ENCODE data around the gene KCNMB2.

The KCNMB2 gene

GRCh38 chr3:178568911-178569310, 32.7 kb downstream of the KCNMB2 start:
- no peak for DNase-seq (ENCODE audit: low read depth in 1 of 2, low spot score in 1 of 2)

DNA sequence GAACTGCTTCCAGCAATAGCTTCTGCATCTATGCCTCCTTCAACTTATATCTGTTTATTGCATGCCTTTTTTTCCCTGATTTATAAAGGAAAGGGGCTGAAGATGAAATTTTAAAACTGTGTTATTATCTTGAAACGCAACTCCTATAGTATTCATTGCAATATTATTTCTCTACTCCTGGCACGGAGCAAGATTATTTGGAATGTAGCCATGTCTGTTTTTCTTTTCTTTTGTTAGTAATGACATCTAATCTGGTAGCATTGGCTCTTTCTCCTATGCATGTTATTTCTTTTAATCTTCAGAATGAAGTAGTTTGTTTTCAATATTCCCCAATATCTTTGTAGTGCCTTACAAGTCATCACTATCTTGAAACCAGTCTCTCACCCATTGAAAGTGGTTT, 33.6 kb downstream of the KCNMB2 start:
- no peak for DNase-seq (ENCODE audit: low read depth in 1 of 2, low spot score in 1 of 2)

GRCh38 chr3:178583963-178584575, 47.8 kb downstream of the KCNMB2 start:
- DNase-seq (ENCODE audit: low read depth in 1 of 2, low spot score in 1 of 2), result no peak

DNA sequence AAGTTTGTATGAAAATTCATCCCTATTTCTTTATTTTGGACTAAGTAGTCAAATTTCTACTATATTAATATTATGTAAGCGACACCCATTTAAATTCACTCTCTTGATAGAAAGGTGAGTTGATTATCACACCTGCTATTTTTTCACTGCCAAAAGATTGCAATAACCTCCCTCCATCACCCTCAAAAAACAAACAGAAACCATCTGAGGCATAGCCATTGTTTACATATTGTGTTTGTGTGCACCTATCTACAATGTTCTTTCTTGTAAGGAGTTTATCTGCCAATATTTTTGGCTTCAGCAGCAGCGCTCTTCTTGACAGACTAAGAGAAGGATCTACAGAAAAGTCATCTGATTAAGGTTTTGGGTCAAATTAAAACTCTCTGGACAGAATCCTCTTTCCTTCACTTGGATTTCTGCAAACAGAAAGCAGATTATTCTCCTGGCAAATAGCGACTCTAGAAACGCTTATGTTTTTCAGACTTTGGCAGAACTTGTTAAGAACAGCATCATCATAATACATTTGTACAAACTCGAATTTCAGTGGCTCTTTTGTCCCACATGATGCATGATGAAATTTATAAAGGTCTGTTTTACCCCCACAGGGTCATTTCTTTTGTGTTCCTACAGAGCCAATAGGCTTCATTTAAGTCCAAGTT, 48.6 kb downstream of the KCNMB2 start:
- DNase-seq (ENCODE audit: low read depth in 1 of 2, low spot score in 1 of 2), result no peak

- no peak for DNase-seq (ENCODE audit: low read depth in 1 of 2, low spot score in 1 of 2)
Observed at GRCh38 chr3:178585454-178585853, 49.2 kb downstream of the KCNMB2 start.

DNA sequence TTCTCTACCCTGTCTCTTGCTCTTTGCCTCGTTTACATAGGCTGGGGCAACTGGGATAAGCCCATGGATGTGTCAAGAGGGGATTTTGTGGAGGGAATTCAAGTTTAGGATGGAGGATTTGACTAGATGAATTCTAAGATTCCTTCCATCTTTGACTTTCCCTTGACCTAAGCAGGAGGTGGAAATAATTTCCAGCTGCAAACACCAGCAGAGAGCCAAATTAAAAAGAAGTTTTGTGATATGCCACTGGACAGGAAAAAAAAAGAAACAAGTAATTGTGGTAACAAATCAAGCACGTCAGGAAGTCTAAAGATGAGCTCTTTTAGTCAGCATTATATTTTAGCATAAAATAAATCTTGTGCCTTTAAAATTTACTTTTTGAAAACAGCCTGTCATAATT, 49.8 kb downstream of the KCNMB2 start:
- DNase-seq (ENCODE audit: low read depth in 1 of 2, low spot score in 1 of 2), result no peak

DNA sequence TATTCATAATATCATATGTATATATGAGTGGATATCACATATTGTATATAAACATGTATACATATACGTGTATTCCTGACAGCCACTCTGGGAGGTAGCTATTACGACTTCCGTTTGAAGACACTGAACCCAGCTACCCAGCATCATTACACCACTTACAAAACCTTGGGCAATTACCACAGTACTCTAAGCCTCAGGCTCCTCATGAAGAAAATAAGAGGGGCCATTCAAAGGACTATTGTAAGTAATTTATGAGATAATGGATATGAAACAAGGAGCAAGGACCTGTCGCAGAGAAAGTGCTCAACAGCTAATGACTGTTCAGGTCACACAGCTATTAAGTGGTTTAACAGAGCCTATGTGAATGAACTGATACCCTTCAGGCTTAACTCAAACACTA, 52.4 kb downstream of the KCNMB2 start:
- no peak for DNase-seq (ENCODE audit: low read depth in 1 of 2, low spot score in 1 of 2)

- no peak for DNase-seq (ENCODE audit: low read depth in 1 of 2, low spot score in 1 of 2)
Observed at GRCh38 chr3:178593786-178594185, 57.5 kb downstream of the KCNMB2 start.

DNA sequence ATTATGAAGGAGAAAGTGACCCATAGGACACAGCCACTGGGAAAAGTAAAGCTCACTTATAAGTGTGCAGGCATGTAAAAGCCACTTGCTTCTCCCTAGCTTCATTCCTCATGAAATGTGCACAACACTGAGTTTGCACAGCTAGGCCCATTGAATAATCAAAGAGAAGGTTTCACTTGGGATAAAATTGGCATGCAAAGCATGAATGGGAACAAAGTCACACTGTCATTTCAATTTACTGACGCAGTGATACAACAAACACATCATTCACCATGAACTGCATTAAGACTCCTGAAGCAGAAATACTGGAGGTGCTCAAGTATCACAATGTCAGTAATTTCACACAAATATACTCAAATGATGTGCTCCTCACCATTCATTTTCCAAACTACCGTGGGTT, 61.1 kb downstream of the KCNMB2 start:
- DNase-seq (ENCODE audit: low read depth in 1 of 2, low spot score in 1 of 2), result no peak

GRCh38 chr3:178602856-178603255, 66.6 kb downstream of the KCNMB2 start:
- DNase-seq (ENCODE audit: low read depth in 1 of 2, low spot score in 1 of 2), result no peak

GRCh38 chr3:178603735-178604134, 67.5 kb downstream of the KCNMB2 start:
- DNase-seq (ENCODE audit: low read depth in 1 of 2, low spot score in 1 of 2), result no peak

DNA sequence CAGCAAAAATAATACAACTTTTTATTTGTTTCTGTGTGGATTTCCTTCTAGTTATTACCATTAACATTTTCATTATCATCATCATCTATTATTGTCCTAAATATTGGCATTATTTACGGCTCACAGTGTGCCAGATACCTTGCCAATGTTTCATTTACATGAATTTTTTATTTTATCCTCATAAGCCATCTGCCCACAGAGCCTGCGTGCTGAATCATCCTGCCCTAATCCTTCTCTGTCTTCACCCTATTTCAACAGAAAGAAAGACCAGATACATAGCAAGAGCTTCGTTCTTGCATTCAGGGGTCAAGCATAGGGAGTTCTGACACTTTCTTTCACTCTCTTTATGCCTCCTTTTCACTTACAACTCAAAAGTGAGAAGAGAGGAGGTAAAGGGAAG, 82.0 kb downstream of the KCNMB2 start:
- DNase-seq (ENCODE audit: low read depth in 1 of 2, low spot score in 1 of 2), result no peak

DNA sequence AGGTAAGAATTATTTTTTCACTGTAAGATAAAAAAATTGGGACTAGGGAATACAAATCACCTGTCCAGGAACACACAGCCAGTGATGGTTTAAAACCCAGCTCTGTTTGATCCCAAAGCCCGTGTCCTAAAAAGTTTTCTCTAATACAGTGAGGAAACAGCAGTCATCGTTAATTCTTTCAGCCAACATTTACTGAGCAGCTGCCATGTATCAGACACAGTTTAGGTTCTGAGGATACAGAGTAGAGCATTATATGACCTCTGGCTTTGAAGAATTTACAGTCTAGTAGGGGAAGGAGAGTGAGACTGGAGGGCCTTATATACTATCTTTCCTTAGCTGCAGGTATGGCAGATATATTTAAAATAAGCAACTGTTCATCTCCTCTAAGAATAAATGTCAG, 82.7 kb downstream of the KCNMB2 start:
- no peak for DNase-seq (ENCODE audit: low read depth in 1 of 2, low spot score in 1 of 2)

GRCh38 chr3:178623666-178624255, 87.5 kb downstream of the KCNMB2 start:
- DNase-seq (ENCODE audit: low read depth in 1 of 2, low spot score in 1 of 2), result no peak

- DNase-seq (ENCODE audit: low read depth in 1 of 2, low spot score in 1 of 2), result no peak
Observed at GRCh38 chr3:178624276-178624675, 88.0 kb downstream of the KCNMB2 start.

DNA sequence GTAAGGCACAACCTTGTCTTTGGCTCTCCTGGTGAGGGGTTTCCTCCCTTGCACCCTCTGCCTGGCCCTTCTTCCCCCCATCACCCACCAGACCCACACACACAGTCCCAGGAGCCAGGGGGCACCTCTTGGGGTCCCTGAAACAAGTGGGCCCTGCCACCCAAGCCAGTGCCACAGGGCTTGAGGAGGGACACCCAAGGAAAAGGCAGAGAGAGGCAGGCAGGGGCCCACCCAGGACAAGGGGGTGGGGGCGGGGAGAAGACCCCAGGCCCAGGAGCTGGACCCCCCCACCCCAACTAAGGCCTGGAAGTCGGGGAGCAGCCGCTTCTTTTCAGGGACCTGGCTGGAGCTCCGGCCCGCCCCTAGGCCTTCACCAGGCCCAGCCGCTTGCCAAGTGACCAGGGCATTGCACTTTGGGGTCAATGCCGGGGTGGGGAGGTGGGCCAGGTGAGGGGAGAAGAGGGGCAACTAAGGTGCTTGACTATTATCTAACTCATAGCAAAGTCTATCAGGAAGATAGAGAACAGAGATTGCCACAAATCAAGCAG, 88.9 kb downstream of the KCNMB2 start:
- no peak for DNase-seq (ENCODE audit: low read depth in 1 of 2, low spot score in 1 of 2)

- DNase-seq (ENCODE audit: low read depth in 1 of 2, low spot score in 1 of 2), result no peak
Observed at GRCh38 chr3:178628037-178628436, 91.8 kb downstream of the KCNMB2 start.

- no peak for DNase-seq (ENCODE audit: low read depth in 1 of 2, low spot score in 1 of 2)
Observed at GRCh38 chr3:178629430-178630178, 93.4 kb downstream of the KCNMB2 start.

DNA sequence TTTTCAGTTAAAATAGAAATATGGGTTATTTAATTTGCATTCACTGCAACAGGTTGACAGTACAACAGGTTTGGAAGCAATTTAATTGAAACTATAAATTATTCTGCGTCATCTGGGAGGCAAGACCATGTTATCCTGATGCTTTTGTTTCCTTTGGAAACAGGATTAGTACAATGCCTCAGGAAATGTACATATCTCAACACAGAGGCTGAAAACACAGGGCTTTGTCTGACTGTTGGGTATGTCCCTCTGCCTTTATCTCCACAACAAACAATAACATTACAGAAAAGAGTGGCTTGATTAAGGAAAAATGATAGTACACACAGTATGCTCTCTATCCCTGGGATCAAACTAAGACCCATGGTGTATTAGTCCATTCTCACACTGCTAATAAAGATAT, 95.7 kb downstream of the KCNMB2 start:
- no peak for DNase-seq (ENCODE audit: low read depth in 1 of 2, low spot score in 1 of 2)

DNA sequence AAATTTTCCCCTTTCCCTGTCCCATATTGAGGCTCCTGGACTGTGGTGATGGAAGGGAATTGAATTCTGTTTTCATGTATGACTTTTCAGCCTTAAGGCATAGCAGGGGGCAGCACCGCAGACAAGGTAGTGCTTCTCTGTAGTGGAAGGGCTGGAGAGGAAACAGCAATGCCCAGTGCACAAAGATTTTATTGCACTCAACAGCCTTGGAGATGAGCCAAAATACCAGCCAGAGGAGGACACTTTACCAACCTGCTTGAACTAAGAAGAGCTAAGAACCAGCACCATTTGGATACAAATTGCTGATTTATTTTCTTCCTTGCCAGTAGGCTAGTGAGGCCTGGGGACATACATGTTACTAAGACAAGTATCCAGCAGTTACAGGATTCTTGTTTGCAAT, 98.7 kb downstream of the KCNMB2 start:
- DNase-seq (ENCODE audit: low read depth in 1 of 2, low spot score in 1 of 2), result no peak

GRCh38 chr3:178637802-178638201, 101.6 kb downstream of the KCNMB2 start:
- DNase-seq (ENCODE audit: low read depth in 1 of 2, low spot score in 1 of 2), result no peak

DNA sequence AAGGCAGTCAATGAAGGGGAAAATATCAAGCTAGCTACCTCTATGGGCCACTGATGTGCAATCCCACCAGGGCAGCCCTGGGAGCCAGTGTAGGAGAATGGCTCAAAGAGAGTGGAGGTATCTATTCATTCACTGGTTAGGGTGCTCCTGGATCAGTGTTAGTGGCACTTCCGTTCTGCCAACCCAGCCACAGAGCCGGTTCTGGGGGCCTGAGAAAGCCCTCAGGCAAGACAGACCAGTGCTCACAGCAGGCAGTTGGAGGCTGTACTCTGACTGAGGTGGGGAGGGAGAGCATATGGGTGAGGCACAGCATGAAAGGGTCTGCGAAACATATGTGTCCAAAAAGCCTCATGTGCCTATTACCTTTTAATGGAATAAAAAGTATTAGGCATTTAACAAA, 109.3 kb downstream of the KCNMB2 start:
- no peak for DNase-seq (ENCODE audit: low read depth in 1 of 2, low spot score in 1 of 2)
